NB4 (cell line): Measurements from ENCODE around the gene PITPNB.

Experiments
- DNase-seq: peaks from one replicate; pipeline ENCODE4 v3.0.0; 2010; ENCODE audit warnings: low read depth
- H3K4me3 ChIP-seq: one replicate; pipeline ENCODE4 v1.5.1; 2011; ENCODE audit warnings: mild to moderate bottlenecking, low read depth, low read length, moderate library complexity
- CTCF ChIP-seq: IDR thresholded peaks from one replicate; pipeline ENCODE4 v1.5.1; 2012; ENCODE audit warnings: low read depth, low read length
- MAX ChIP-seq: IDR thresholded peaks from 2 replicates; pipeline ENCODE4 v1.6.1; 2011; ENCODE audit warnings: low read depth, low read length
- MYC ChIP-seq: IDR thresholded peaks from 2 replicates; pipeline ENCODE4 v1.6.1; 2011; ENCODE audit warnings: low read depth, low read length
- POLR2A ChIP-seq: IDR thresholded peaks from 2 replicates; pipeline ENCODE4 v1.6.1; 2011; ENCODE audit warnings: mild to moderate bottlenecking; ENCODE audit not compliant: insufficient read length; ENCODE audit errors: extremely low read depth

PITPNB gene

GRCh38 chr22:27850000-27850521, 69.0 kb downstream of the PITPNB start:
- no peak for DNase-seq
- H3K4me3 ChIP-seq: no peak overlapping the region
- TF ChIP-seq POLR2A: no peak
- no peak for TF ChIP-seq CTCF
- no peak for TF ChIP-seq MAX
- no peak for TF ChIP-seq MYC

GRCh38 chr22:27848005-27848404, 71.1 kb downstream of the PITPNB start:
- H3K4me3 ChIP-seq: no peak overlapping the region
- TF ChIP-seq POLR2A (no peak), CTCF (no peak), MAX (no peak), MYC (no peak)
- DNase-seq: no peak

GRCh38 chr22:27846910-27847309, 72.1 kb downstream of the PITPNB start:
- TF ChIP-seq MAX (no peak), CTCF (no peak), MYC (no peak), POLR2A (no peak)
- no peak overlapping the region for H3K4me3 ChIP-seq
- no peak for DNase-seq

- TF ChIP-seq CTCF: no peak
- TF ChIP-seq POLR2A: no peak
- TF ChIP-seq MYC: no peak
- TF ChIP-seq MAX: no peak
- H3K4me3 ChIP-seq: no peak overlapping the region
- no peak for DNase-seq
Observed at GRCh38 chr22:27846248-27846757, 72.8 kb downstream of the PITPNB start.

- TF ChIP-seq CTCF (no peak), MYC (no peak), MAX (no peak), POLR2A (no peak)
- no peak overlapping the region for H3K4me3 ChIP-seq
- DNase-seq: no peak
Observed at GRCh38 chr22:27845644-27846043, 73.4 kb downstream of the PITPNB start.
